ENCODE measurements around the gene ABCC4.

Gene ABCC4

DNA sequence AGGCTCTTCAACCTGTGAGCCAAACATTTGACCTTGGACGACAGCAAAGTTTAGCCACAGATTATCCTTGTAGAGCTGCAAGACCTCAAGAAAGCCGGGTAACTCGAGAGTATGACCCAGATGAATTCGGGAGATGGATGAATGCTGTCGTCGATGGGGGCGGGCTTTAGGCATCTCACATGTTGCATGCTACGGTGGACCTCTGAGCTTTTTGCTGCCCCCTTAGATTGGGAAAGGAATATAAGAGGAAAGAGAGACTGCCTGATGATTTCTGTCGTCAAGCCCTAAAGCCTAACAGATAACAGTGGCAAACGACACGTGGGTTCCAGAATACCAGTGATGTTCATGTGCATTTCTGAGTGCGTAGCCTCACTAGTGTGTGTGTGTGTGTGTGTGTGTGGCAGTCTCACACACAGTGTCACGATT lies 730 bp upstream of the ABCC4 start (continued):
- TF ChIP-seq, protein P1, sequence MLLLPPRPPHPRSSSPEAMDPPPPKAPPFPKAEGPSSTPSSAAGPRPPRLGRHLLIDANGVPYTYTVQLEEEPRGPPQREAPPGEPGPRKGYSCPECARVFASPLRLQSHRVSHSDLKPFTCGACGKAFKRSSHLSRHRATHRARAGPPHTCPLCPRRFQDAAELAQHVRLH (tag by site-specific recombination; IDR thresholded peaks at IDR 0.05): no peak
- TF ChIP-seq ZNF433 (tag by site-specific recombination; IDR thresholded peaks at IDR 0.05; ENCODE audit: low read depth): no peak
- no peak for TF ChIP-seq RBAK (tag by site-specific recombination; IDR thresholded peaks at IDR 0.05)
- TF ChIP-seq, protein P2, sequence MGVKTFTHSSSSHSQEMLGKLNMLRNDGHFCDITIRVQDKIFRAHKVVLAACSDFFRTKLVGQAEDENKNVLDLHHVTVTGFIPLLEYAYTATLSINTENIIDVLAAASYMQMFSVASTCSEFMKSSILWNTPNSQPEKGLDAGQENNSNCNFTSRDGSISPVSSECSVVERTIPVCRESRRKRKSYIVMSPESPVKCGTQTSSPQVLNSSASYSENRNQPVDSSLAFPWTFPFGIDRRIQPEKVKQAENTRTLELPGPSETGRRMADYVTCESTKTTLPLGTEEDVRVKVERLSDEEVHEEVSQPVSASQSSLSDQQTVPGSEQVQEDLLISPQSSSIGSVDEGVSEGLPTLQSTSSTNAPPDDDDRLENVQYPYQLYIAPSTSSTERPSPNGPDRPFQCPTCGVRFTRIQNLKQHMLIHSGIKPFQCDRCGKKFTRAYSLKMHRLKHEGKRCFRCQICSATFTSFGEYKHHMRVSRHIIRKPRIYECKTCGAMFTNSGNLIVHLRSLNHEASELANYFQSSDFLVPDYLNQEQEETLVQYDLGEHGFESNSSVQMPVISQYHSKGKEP (tag by site-specific recombination; IDR thresholded peaks at IDR 0.05): no peak
- TF ChIP-seq ZNF664 (tag by site-specific recombination; IDR thresholded peaks at IDR 0.05): no peak
- TF ChIP-seq, protein P3, sequence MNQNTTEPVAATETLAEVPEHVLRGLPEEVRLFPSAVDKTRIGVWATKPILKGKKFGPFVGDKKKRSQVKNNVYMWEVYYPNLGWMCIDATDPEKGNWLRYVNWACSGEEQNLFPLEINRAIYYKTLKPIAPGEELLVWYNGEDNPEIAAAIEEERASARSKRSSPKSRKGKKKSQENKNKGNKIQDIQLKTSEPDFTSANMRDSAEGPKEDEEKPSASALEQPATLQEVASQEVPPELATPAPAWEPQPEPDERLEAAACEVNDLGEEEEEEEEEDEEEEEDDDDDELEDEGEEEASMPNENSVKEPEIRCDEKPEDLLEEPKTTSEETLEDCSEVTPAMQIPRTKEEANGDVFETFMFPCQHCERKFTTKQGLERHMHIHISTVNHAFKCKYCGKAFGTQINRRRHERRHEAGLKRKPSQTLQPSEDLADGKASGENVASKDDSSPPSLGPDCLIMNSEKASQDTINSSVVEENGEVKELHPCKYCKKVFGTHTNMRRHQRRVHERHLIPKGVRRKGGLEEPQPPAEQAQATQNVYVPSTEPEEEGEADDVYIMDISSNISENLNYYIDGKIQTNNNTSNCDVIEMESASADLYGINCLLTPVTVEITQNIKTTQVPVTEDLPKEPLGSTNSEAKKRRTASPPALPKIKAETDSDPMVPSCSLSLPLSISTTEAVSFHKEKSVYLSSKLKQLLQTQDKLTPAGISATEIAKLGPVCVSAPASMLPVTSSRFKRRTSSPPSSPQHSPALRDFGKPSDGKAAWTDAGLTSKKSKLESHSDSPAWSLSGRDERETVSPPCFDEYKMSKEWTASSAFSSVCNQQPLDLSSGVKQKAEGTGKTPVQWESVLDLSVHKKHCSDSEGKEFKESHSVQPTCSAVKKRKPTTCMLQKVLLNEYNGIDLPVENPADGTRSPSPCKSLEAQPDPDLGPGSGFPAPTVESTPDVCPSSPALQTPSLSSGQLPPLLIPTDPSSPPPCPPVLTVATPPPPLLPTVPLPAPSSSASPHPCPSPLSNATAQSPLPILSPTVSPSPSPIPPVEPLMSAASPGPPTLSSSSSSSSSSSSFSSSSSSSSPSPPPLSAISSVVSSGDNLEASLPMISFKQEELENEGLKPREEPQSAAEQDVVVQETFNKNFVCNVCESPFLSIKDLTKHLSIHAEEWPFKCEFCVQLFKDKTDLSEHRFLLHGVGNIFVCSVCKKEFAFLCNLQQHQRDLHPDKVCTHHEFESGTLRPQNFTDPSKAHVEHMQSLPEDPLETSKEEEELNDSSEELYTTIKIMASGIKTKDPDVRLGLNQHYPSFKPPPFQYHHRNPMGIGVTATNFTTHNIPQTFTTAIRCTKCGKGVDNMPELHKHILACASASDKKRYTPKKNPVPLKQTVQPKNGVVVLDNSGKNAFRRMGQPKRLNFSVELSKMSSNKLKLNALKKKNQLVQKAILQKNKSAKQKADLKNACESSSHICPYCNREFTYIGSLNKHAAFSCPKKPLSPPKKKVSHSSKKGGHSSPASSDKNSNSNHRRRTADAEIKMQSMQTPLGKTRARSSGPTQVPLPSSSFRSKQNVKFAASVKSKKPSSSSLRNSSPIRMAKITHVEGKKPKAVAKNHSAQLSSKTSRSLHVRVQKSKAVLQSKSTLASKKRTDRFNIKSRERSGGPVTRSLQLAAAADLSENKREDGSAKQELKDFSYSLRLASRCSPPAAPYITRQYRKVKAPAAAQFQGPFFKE (tag by site-specific recombination; IDR thresholded peaks at IDR 0.05; ENCODE audit: borderline replicate concordance): no peak
- no peak for TF ChIP-seq ZNF394 (tag by site-specific recombination; IDR thresholded peaks at IDR 0.05; ENCODE audit: borderline replicate concordance)
- TF ChIP-seq ZBTB17 (tag by site-specific recombination; IDR thresholded peaks at IDR 0.05): peak; percentile 75
- no peak for TF ChIP-seq ZNF747 (tag by site-specific recombination; IDR thresholded peaks at IDR 0.05)
- TF ChIP-seq KLF9 (tag by site-specific recombination; IDR thresholded peaks at IDR 0.05; ENCODE audit: low read depth): peak; percentile 38; the same call in 1 of the 2 replicates
- TF ChIP-seq ZNF341 (tag by site-specific recombination; IDR thresholded peaks at IDR 0.05; ENCODE audit: low read depth): peak; percentile 18; the same call in 1 of the 2 replicates
- TF ChIP-seq SP3 (tag by site-specific recombination; IDR thresholded peaks at IDR 0.05): peak; percentile 51; the same call in 1 of the 2 replicates
- TF ChIP-seq SETDB1 (IDR thresholded peaks at IDR 0.05; ENCODE audit: insufficient read length, low read length): peak; percentile 64

DNA sequence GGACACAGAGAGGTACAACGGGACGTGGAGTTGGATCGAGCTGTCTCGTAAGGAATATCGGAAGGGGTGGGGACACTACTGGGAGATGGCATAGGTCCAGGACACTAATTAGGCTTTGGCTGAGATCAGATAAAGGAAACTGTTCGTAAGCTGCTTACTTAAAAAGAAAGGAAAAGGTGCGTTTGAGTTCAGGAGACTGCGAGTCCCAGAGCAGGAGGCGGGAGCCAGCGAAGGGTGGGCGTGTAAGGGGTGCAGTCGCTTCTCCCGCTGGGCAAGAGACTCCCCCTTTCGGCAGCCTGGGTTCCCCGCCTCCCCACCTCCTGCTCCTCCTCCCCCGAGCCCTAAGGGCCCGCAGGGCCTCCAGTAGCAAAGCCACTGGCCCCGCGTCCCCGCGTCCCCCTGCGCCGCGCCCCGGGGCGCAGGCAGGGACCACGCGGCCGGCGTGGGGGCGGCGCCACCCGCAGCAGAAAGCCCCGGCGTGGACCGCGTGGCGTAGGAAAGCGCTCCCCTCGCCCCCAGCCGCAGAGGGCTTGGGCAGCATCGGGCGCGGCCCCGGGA lies 547 bp downstream of the ABCC4 start:
- Histone ChIP-seq H3K27ac (ENCODE audit: extremely low read depth, low read depth, low read length) (peak overlapping the region; percentile 83; the same call in 1 of the 2 replicates), H3K4me3 (ENCODE audit: low read depth, low read length) (peak overlapping the region; percentile 61), H3K36me3 (ENCODE audit: control insufficient read depth in 2 of 2, insufficient read depth in 1 of 2, low read length in 2 of 2) (no peaks in the 10 kb centered on the region), H3K9me3 (ENCODE audit: control insufficient read depth, insufficient read depth, low read depth, low read length) (no peaks in the 10 kb centered on the region), H3K4me1 (ENCODE audit: control insufficient read depth, insufficient read depth, low read length) (peaks cover 7% of the 10 kb centered on the region; the same call in 1 of the 2 replicates)
- CTCF ChIA-PET: interaction anchor here (0.5 to 2.3 kb wide), 4 partner anchors 37 to 954 kb away, joined by 3 to 7 read pairs (median 5); no protein-coding TSS in a partner anchor
- POLR2A ChIA-PET: interaction anchor here (0.6 to 1.0 kb wide), 2 partner anchors 27 to 86 kb away, joined by 4 to 5 read pairs; no protein-coding TSS in a partner anchor
- TF ChIP-seq ZNF354C (tag by site-specific recombination; IDR thresholded peaks at IDR 0.05; ENCODE audit: borderline replicate concordance, low read depth) (no peak), SETDB1 (IDR thresholded peaks at IDR 0.05; ENCODE audit: insufficient read length, low read length) (no peak), EGR2 (tag by site-specific recombination; IDR thresholded peaks at IDR 0.05; ENCODE audit: low read depth) (0 out of 2 replicates have a peak, but pooled peaks have one; percentile 6), SCRT2 (tag by site-specific recombination; IDR thresholded peaks at IDR 0.05) (no peak), ZNF404 (tag by site-specific recombination; IDR thresholded peaks at IDR 0.05) (no peak), KLF9 (tag by site-specific recombination; IDR thresholded peaks at IDR 0.05; ENCODE audit: low read depth) (peak; percentile 65), TCF7L2 (IDR thresholded peaks at IDR 0.05; ENCODE audit: borderline replicate concordance, low read depth, low read length) (no peak), ZNF175 (tag by site-specific recombination; IDR thresholded peaks at IDR 0.05) (no peak), ZNF768 (tag by site-specific recombination; IDR thresholded peaks at IDR 0.05) (no peak), ZFP41 (tag by site-specific recombination; IDR thresholded peaks at IDR 0.05; ENCODE audit: borderline replicate concordance) (no peak), ZNF221 (tag by site-specific recombination; IDR thresholded peaks at IDR 0.05; ENCODE audit: borderline replicate concordance) (no peak), ZNF626 (tag by site-specific recombination; IDR thresholded peaks at IDR 0.05) (no peak)
- TF ChIP-seq, protein P4, sequence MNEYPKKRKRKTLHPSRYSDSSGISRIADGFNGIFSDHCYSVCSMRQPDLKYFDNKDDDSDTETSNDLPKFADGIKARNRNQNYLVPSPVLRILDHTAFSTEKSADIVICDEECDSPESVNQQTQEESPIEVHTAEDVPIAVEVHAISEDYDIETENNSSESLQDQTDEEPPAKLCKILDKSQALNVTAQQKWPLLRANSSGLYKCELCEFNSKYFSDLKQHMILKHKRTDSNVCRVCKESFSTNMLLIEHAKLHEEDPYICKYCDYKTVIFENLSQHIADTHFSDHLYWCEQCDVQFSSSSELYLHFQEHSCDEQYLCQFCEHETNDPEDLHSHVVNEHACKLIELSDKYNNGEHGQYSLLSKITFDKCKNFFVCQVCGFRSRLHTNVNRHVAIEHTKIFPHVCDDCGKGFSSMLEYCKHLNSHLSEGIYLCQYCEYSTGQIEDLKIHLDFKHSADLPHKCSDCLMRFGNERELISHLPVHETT (tag by site-specific recombination; IDR thresholded peaks at IDR 0.05): no peak
- TF ChIP-seq, protein P5, sequence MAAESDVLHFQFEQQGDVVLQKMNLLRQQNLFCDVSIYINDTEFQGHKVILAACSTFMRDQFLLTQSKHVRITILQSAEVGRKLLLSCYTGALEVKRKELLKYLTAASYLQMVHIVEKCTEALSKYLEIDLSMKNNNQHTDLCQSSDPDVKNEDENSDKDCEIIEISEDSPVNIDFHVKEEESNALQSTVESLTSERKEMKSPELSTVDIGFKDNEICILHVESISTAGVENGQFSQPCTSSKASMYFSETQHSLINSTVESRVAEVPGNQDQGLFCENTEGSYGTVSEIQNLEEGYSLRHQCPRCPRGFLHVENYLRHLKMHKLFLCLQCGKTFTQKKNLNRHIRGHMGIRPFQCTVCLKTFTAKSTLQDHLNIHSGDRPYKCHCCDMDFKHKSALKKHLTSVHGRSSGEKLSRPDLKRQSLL (tag by site-specific recombination; IDR thresholded peaks at IDR 0.05): no peak
